ENCODE measurements around the gene PFKFB1.

GRCh38 chrX:54937416-54937815 is 56.6 kb downstream of the PFKFB1 start:
- TF ChIP-seq POLR2A (IDR thresholded peaks at IDR 0.05; ENCODE audit: low read depth, low read length) (no peak), POLR2AphosphoS5 (IDR thresholded peaks at IDR 0.05; ENCODE audit: low read depth, low read length) (no peak), TAF1 (IDR thresholded peaks at IDR 0.05; ENCODE audit: borderline replicate concordance, low read depth, low read length) (no peak)

Data from GM12892 (cell line).